SU-DHL-6 (cell line): ENCODE results near the gene SLCO2B1.

ENCODE experiments used
- H2AFZ ChIP-seq: fragments of 200-600 bp; sonication (generic); 2 replicates; pipeline ENCODE4 v1.6.1; 2014; ENCODE audit warnings: low read depth, mild to moderate bottlenecking, moderate library complexity, mixed read lengths, antibody characterized with exemption, low read length; ENCODE audit not compliant: severe bottlenecking
- H3F3A ChIP-seq: fragments of 200-600 bp; shearing (Covaris generic); 2 replicates; pipeline ENCODE4 v1.6.0; 2016; ENCODE audit warnings: antibody characterized with exemption, mild to moderate bottlenecking; ENCODE audit not compliant: insufficient read depth
- H3K27ac ChIP-seq: fragments of 200-600 bp; sonication (generic); 2 replicates; pipeline ENCODE4 v1.5.1; 2016; ENCODE audit warnings: low read depth, mild to moderate bottlenecking, low read length, moderate library complexity, mixed read lengths
- H3K27me3 ChIP-seq: fragments of 200-600 bp; sonication (generic), shearing (Covaris generic); 2 replicates; pipeline ENCODE4 v1.6.0; 2014; ENCODE audit warnings: mild to moderate bottlenecking, low read length
- H3K36me3 ChIP-seq: fragments of 200-600 bp; sonication (generic); 2 replicates; pipeline ENCODE4 v1.6.1; 2014; ENCODE audit warnings: mild to moderate bottlenecking, low read length, mixed read lengths
- H3K4me2 ChIP-seq: fragments of 300-600, 200-600 bp; shearing (Covaris generic), sonication (generic); 2 replicates; pipeline ENCODE4 v1.6.0; 2014; ENCODE audit warnings: low read length, low read depth, mild to moderate bottlenecking; ENCODE audit not compliant: poor library complexity, severe bottlenecking
- H3K4me3 ChIP-seq: fragments of 200-600 bp; sonication (generic); 2 replicates; pipeline ENCODE4 v1.5.1; 2014; ENCODE audit warnings: antibody characterized with exemption, low read length, mild to moderate bottlenecking, mixed read lengths; ENCODE audit not compliant: insufficient read depth, poor library complexity, severe bottlenecking
- H3K79me2 ChIP-seq: fragments of 200-600 bp; sonication (generic); 2 replicates; pipeline ENCODE4 v1.6.1; 2014; ENCODE audit warnings: mild to moderate bottlenecking, low read length, moderate library complexity; ENCODE audit not compliant: insufficient read depth
- H3K9ac ChIP-seq: fragments of 200-600 bp; sonication (generic); 2 replicates; pipeline ENCODE4 v1.7.0; 2014; ENCODE audit warnings: mild to moderate bottlenecking, low read length
- H3K9me2 ChIP-seq: fragments of 200-600 bp; sonication (generic); replicated peaks from 2 replicates; pipeline ENCODE4 v1.6.1; 2014; ENCODE audit warnings: low read length; ENCODE audit not compliant: insufficient read depth
- H3K9me3 ChIP-seq: fragments of 200-600 bp; sonication (generic); 2 replicates; pipeline ENCODE4 v1.6.1; 2014; ENCODE audit warnings: low read length, mixed read lengths; ENCODE audit not compliant: insufficient read depth
- H4K20me1 ChIP-seq: fragments of 200-600 bp; sonication (generic); 2 replicates; pipeline ENCODE4 v1.6.1; 2014; ENCODE audit warnings: low read depth, mild to moderate bottlenecking, antibody characterized with exemption, low read length, moderate library complexity, mixed read lengths
- EZH2phosphoT487 ChIP-seq: fragments of 200-600 bp; sonication (generic), shearing (Covaris generic); conservative IDR thresholded peaks from 2 replicates; pipeline ENCODE4 v1.6.1; 2018; ENCODE audit warnings: mild to moderate bottlenecking, antibody characterized with exemption, low read length, moderate library complexity, mixed read lengths
- TF ChIP-seq, protein P1 (sequence below): fragments of 200-600 bp; sonication (generic); IDR thresholded peaks from one replicate; pipeline ENCODE4 v1.5.1; 2017; ENCODE audit warnings: antibody characterized with exemption, mild to moderate bottlenecking, low read length, moderate library complexity; ENCODE audit not compliant: insufficient read depth, poor library complexity, severe bottlenecking

Gene SLCO2B1

DNA sequence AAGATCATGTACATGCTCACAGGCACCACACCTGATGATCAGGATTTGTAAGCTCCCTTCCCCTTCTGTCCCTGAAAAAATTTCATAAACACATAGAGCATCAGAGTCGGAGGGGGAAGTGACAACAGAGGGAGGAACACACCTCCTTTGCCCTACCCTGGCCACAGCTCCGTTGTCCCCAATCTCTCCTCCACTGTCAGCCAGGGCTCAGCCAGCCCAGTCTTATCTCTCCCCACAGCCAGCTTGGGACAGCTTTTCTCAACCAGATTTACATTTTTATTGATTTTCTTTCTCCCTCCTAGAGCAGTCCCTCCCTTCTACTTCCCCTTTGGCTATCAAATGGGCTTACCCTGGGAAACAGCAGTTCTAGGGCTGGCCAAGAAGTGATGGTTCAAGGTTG lies 57.5 kb downstream of the SLCO2B1 start:
- Histone ChIP-seq H4K20me1 (no peaks in the 10 kb centered on the region), H3K9me3 (no peaks in the 10 kb centered on the region), H3K4me2 (no peak overlapping the region), H3K36me3 (no peaks in the 10 kb centered on the region), H3K79me2 (no peaks in the 10 kb centered on the region), H3K27me3 (no peaks in the 10 kb centered on the region), H3K27ac (no peak overlapping the region), H3K4me3 (no peak overlapping the region), H3K9me2 (no peaks in the 10 kb centered on the region), H2AFZ (no peak overlapping the region), H3F3A (no peaks in the 10 kb centered on the region), H3K9ac (no peak overlapping the region)
- TF ChIP-seq EZH2phosphoT487 = no peak
- TF ChIP-seq, protein P1, sequence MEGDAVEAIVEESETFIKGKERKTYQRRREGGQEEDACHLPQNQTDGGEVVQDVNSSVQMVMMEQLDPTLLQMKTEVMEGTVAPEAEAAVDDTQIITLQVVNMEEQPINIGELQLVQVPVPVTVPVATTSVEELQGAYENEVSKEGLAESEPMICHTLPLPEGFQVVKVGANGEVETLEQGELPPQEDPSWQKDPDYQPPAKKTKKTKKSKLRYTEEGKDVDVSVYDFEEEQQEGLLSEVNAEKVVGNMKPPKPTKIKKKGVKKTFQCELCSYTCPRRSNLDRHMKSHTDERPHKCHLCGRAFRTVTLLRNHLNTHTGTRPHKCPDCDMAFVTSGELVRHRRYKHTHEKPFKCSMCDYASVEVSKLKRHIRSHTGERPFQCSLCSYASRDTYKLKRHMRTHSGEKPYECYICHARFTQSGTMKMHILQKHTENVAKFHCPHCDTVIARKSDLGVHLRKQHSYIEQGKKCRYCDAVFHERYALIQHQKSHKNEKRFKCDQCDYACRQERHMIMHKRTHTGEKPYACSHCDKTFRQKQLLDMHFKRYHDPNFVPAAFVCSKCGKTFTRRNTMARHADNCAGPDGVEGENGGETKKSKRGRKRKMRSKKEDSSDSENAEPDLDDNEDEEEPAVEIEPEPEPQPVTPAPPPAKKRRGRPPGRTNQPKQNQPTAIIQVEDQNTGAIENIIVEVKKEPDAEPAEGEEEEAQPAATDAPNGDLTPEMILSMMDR = no peak

DNA sequence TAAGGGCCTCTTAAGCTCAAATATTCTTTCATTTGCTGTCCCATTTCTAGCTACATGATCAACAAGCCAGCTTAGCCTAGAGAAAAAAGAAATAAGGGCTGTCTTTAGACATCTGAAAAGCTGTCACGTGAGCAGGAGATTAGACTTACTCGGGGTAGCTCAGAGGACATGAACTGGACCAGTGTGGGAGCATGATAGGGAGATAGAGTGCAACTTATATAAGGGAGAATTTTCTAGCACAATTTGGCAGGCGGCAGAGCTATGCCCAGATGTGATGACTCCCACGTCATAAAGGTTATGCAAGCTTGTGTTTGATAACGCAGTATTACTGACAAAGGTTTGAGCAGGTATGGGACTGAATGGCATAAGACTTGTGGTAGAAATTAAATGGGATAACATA lies 61.5 kb downstream of the SLCO2B1 start:
- Histone ChIP-seq H2AFZ (no peak overlapping the region), H3K9me3 (no peaks in the 10 kb centered on the region), H3K27ac (no peak overlapping the region), H3K9ac (no peak overlapping the region), H3K36me3 (no peaks in the 10 kb centered on the region), H4K20me1 (no peaks in the 10 kb centered on the region), H3K4me3 (no peak overlapping the region), H3K4me2 (no peak overlapping the region), H3K9me2 (no peaks in the 10 kb centered on the region), H3K27me3 (no peaks in the 10 kb centered on the region), H3K79me2 (no peaks in the 10 kb centered on the region), H3F3A (no peaks in the 10 kb centered on the region)
- no peak for TF ChIP-seq EZH2phosphoT487
- TF ChIP-seq, protein P1 = no peak

DNA sequence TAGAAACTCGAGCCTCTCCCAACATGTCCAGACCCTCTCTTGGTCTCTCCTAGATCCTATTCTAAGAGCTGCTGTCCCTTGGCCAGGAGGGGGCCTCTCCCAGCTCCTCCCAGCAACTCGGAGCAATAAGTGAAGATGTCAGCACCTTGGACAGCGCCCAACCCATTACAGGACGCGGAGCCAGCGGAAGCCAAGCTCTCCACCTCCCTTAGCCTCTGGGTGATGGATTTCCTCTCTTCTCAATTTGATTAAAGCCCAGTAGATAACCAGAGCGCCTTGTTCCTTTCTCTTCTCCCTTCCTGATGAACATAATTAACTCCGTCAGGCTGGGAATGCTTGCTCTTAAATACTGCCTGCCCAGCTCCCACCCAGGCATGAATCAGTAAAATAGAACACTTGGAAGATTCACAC lies 63.5 kb downstream of the SLCO2B1 start:
- H3K9me2 ChIP-seq = no peaks in the 10 kb centered on the region
- H3K79me2 ChIP-seq = no peaks in the 10 kb centered on the region
- TF ChIP-seq, protein P1 = no peak
- no peak for TF ChIP-seq EZH2phosphoT487
- H3K36me3 ChIP-seq = no peaks in the 10 kb centered on the region
- no peak overlapping the region for H3K27ac ChIP-seq
- no peaks in the 10 kb centered on the region for H3K27me3 ChIP-seq
- no peaks in the 10 kb centered on the region for H4K20me1 ChIP-seq
- H3K9me3 ChIP-seq = no peaks in the 10 kb centered on the region
- no peak overlapping the region for H3K9ac ChIP-seq
- no peak overlapping the region for H3K4me2 ChIP-seq
- no peaks in the 10 kb centered on the region for H3F3A ChIP-seq
- H2AFZ ChIP-seq = no peak overlapping the region
- H3K4me3 ChIP-seq = no peak overlapping the region

DNA sequence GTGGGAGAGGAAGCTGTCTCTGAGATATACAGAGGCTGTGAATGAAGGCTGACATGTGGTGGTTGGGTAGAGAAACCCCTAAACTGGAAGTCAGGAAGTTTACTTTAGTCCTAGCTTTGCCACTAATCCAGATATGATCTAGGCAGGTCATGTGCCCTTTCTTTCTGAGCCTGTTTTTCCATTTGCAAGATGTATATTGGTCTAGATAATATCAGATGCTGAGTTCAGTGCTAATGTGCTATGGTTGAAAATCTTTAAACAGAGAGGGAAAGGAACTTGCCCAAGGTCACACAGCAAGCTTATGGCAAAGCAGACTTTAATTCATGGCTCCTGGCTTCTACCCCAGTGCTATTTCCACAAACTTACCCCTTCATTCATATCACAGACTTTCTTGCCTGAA lies 63.9 kb downstream of the SLCO2B1 start:
- Histone ChIP-seq H3K9ac (no peak overlapping the region), H3K36me3 (no peaks in the 10 kb centered on the region), H3K4me3 (no peak overlapping the region), H3K9me2 (no peaks in the 10 kb centered on the region), H2AFZ (no peak overlapping the region), H3K4me2 (no peak overlapping the region), H4K20me1 (no peaks in the 10 kb centered on the region), H3F3A (no peaks in the 10 kb centered on the region), H3K79me2 (no peaks in the 10 kb centered on the region), H3K27me3 (no peaks in the 10 kb centered on the region), H3K9me3 (no peaks in the 10 kb centered on the region), H3K27ac (no peak overlapping the region)
- TF ChIP-seq EZH2phosphoT487 = no peak
- TF ChIP-seq, protein P1 = no peak
